NCI-H524 (cell line): ENCODE data around the gene LRP1B.
"Not testable (repeated sequence)": the region's sequence is repeated elsewhere in the genome, so short reads cannot be mapped to it uniquely, and the experiment has no call there.

Experiments
- DNase-seq, 2 experiments: peaks; one replicate each; lab custom pipeline; 2025; lab: John Stamatoyannopoulos, UW

The LRP1B gene

GRCh38 chr2:141878016-141878415 lies 252.8 kb downstream of the LRP1B start:
- DNase-seq = no peak

DNA sequence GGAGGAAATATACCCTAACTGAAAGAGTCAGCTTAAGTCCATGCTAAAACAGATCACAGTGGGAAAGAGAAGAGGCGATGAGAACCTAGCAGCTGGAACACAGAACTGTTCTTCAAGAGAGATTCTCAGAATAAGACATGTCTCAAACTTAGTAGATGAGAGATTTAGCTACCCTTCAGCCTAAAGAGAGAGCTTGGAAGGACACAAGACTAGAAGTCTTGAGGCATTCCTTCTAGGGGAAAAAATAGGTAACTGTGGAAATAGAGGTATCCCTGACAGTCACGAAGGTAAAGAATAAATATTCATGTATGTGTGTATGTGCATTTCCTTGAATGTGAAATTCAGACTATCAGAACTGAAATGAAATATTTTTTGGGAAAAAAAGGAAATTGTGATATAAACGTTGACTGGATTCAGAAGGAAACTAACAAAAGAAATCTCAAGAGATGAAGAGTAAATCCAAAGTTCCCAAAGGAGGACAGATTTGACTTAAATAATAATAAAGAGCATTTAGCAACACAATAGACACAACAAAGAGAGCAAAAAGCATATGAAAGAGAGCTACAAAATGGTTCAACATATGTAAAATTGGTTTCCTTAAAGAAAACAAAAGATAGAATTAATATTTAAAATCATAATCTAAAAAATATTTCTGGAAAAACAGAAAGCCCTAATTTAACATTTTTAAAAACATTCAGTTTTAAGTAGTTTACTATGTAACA lies 258.7 kb downstream of the LRP1B start:
- DNase-seq = no peak

DNA sequence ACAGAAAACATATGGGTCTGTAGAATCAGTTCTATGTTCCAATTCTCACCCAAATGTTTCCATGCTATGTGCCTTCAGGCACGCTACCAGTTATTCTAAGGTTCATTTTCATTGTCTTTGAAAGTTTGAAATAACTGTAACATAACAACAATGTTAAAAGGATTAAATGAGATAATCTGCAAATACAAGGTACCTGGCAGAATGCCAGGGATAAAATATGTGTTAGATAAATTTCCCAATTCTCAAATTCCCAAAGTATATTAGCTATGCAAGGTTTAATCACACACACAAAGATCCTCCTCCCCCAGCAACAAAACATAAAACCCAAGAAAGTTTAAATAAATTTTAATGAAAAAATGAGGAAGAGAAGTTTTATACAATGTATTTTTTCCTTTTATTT lies 261.2 kb downstream of the LRP1B start:
- no peak for DNase-seq

- DNase-seq = no peak
These were observed 266.9 kb downstream of the LRP1B start for GRCh38 chr2:141863964-141864363.

DNA sequence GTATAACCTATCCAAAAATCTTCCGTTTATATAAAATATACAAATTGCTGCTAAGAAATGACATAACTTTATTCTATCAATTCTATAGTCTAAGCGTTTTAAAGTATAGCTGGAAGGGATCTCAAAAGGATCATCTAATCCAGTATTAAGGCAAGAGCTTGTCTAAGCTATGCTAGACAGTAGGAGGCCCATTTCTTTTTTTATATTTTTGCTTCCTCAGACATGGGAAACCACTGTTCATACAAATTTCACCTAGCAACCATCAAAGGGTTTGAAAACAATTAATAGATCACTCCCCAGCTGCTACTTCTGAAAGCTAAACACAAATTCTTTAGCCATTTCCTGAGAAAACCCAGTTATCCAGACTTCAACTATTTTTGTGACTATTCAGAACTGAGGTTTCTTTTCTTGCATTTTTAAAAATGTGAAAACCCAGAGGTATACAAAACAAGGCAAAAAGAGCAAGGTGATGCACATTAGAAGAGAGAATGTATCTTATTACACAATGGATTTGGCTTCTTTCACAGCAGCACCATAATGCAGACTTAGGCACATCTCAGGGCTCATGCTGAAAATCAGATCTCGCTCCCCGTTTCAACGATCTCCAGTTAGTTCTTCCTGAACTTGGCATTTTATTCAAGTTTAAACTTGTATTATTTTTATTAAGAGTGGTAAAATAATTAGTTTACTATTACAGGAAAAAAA lies 274.4 kb downstream of the LRP1B start:
- DNase-seq = peak in 1 of 2 experiments; percentile 1

- peak in 1 of 2 experiments; percentile 11 for DNase-seq
These were observed 282.6 kb downstream of the LRP1B start for GRCh38 chr2:141848191-141848590.

DNA sequence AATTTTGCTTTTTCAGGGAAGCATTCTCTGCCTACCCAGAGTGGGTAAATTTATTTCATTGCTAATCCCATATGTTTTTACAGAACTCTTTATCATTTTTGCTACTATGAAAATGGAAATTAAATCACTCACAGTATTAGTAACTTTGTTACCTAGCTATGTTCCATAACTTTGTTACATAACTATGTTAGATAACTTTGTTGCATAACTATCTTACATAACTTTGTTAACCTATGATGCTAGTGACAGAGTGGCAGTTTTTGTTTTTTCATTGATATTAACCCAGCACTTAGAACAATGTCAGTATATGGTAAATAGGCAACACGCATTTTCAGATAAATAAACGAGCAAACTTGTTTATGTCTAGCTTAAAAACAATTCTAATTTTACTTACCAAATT lies 286.6 kb downstream of the LRP1B start:
- no peak for DNase-seq

GRCh38 chr2:141835103-141835502 lies 295.7 kb downstream of the LRP1B start:
- DNase-seq = no peak

DNA sequence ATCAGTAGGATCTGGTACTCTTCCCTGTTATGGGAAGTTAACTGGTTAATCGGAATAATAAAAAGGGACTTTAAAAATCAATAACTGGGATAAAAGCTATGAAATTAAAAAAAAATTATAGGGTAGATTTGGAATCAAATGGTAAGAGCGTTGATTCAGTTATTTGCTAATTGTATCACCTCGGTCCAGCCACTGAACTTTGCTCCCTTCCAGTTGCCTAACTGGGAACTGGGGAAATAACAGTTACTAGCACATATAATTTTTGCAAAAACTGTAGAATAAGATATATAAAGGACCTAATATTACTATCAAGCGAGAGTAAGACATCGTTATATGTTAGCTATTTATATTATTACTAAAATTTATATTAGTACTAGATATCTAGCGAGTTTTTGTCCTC lies 302.1 kb downstream of the LRP1B start:
- no peak for DNase-seq

DNA sequence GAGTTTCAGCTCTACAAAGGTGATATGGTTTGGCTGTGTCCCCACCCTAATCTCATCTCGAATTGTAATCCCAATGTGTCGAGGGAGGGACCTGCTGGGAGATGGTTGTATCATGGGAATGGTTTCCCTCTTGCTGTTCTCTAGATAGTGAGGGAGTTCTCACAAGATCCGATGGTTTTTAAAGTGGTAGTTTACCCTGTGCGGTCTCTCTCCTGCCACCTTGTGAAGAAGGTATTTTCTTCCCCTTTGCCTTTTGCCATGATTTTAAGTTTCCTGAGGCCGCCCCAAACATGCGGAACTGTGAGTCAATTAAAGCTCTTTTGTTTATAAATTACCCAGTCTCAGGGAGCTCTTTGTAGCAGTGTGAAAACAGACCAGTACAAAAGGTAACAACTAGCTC lies 306.0 kb downstream of the LRP1B start:
- DNase-seq = no peak

DNA sequence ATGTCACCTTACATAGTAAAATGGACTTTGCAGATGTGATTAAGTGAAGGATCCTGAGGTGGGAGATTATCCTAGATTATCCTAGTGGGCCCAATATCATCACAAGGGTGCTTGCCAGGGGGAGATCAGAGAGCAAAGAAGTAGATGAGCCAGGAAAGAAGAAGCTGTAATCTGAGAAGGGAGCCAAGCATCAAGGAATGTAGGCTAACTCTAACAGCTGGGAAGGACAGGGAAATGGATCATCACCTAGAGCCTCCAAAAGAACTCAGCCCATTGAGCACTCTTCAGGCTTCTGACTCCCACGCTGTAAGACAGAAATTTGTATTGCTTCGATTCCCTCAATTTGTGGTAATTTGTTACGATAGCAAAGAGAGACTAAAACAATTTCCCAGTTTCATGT lies 309.9 kb downstream of the LRP1B start:
- DNase-seq = peak in 1 of 2 experiments; percentile 50

- not testable (repeated sequence) for DNase-seq
These were observed 315.5 kb downstream of the LRP1B start for GRCh38 chr2:141815320-141815719.

DNA sequence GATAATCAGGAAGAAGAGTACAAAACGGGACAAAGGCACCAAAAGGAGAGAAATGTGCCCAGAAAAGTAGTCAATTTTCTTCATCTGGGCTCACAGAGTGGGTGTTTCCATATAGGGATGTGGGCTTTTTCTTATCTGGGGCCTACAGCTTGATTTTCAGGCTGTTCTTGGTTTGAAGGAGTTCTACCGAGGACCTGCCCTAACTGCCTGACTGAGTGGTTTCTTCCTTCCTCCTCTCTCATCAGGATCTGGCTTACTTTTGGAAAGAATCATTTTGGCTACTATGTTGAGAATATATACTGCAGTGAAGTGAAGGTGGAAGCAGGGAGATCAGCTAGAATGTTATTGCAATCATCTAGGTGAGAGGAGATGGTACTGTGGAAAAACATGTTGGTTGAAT lies 316.7 kb downstream of the LRP1B start:
- DNase-seq = no peak

- no peak for DNase-seq
These were observed 320.7 kb downstream of the LRP1B start for GRCh38 chr2:141810148-141810547.

- DNase-seq = no peak
These were observed 324.7 kb downstream of the LRP1B start for GRCh38 chr2:141806090-141806489.

DNA sequence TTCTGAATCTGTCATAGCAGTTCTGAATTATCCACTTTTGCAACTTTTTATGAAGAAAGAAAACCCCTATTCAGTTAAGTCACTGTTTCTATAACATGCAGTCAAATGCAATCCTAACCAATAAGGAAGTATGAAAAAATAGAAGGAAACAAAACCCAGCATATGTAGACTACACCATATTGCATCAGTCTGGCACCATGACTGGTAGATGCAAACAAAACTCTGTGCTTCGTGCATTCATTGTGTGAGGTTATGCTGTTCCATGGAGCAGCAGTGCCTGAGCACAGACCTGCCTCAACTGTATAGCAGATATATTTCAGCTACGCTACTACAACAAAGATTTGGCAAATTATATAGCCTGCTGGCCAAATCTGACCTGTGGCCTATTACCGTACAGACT lies 325.5 kb downstream of the LRP1B start:
- no peak for DNase-seq

GRCh38 chr2:141796449-141796848 lies 334.4 kb downstream of the LRP1B start:
- DNase-seq = no peak

GRCh38 chr2:141791521-141791920 lies 339.3 kb downstream of the LRP1B start:
- DNase-seq = no peak

GRCh38 chr2:141782574-141782973 lies 348.2 kb downstream of the LRP1B start:
- DNase-seq = peak in 1 of 2 experiments; percentile 12

DNA sequence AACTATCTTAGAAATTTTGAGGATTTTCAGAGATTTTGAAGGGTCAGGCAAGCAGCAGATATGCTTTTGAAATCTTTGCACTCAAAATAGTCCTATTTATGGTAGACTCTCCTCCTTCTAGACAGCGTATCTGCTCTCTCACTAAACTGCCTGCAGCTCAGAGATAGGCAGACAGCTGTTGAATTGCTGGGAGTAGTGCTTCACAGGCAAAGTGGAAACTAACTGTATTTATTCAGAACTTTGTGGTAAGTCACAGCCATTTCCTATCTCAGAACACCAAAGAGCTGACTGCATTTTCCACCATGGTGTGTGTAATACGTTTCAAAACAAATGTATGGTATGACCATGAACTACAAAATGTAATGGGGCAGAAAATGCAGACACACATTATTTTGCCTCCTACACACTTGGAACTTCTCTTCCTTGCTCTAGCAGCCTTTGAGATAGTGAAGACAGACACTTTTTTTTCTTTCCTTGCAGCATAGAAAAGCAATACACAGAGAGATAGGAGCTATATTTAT lies 352.4 kb downstream of the LRP1B start:
- DNase-seq = no peak

DNA sequence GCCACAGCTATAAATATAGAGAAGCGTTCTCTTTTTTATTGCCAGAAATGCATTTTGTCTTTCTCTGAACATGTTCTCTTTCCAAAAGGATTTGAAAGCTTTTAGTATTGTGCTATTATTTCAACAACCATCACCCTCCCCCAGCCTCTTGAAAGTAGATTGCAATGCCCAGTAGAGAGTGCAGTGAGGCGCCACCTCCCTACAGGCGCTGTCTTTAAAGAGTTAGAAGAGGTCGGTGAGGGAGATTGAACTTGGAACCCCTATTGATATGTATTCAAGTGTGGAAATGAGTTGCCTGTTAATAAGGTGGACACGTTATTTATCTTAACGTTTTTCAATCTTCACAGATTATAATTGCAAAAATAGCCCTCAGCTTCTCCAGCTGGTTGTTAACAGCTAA lies 360.3 kb downstream of the LRP1B start:
- DNase-seq = no peak

DNA sequence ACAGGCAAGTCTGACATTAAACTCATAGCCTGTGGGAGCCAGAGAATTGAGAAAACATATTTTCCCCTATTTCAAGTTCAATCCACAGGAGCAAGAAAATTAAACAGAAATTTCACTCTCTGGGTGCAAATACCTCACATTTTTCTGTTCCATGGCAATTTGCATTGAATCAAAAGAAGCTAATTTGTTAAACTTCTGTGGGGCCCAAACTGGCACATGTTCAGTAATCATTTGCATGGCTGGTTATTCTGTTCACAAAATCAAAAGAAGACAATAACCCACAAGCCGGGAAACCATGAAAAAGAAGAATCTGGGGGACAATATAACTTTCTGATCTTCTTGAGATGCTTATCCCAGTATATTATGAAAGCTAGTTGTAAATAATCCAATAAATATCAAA lies 363.1 kb downstream of the LRP1B start:
- DNase-seq = no peak

GRCh38 chr2:141767051-141767450 lies 363.8 kb downstream of the LRP1B start:
- DNase-seq = no peak
